HepG2 (cell line): Measurements from ENCODE around the gene ATF7IP. TPM values are rescaled to one million over a fixed set of nuclear protein-coding genes. Genes with fewer than 3 reads are reported as not detected.

Experiments used
- ATAC-seq: fragments of 200-7000 bp; cut with Tn5 transposase; 3 replicates; pipeline ENCODE4 v1.9.1; 2020; ENCODE audit warnings: mild to moderate bottlenecking, moderate library complexity
- BruUV-seq: library from RNA; stranded (reverse); fragments of 400-500 nt; replicated peaks from 2 replicates; lab custom pipeline; 2021; lab: Mats Ljungman, UMichigan
- CTCF ChIA-PET: fragments of 300-600 bp; formaldehyde crosslinking; extraction: SDS; loops from one replicate; lab custom pipeline; 2021; ENCODE audit warnings: low total read pairs, inconsistent platforms, low intra/inter-chr PET ratio; lab: Yijun Ruan, JAX
- POLR2A ChIA-PET: fragments of 350-600 bp; sonication (Branson Sonifier 250); formaldehyde crosslinking; loops from one replicate; lab custom pipeline; 2020; ENCODE audit warnings: antibody characterized with exemption, inconsistent platforms; lab: Yijun Ruan, JAX
- DNase-seq: peaks from one replicate; pipeline ENCODE4 v3.0.0-alpha.2; 2015; ENCODE audit warnings: low spot score
- FAIRE-seq: peaks from 3 replicates; lab custom pipeline; 2011; peaks lifted over from hg19 to GRCh38; lab: Jason Lieb, UNC
- H2AFZ ChIP-seq: one replicate; pipeline ENCODE4 v1.6.1; 2011; ENCODE audit warnings: low read length, inconsistent platforms
- H3K27ac ChIP-seq: fragments of 300-600 bp; 3 replicates; pipeline ENCODE4 v1.8.0; 2011; ENCODE audit warnings: mixed run types, mild to moderate bottlenecking, mixed read lengths, low read length, inconsistent platforms; ENCODE audit not compliant: insufficient read depth; ENCODE audit errors: extremely low read length
- H3K27me3 ChIP-seq, 2 experiments: fragments of 200-600 bp in 1 of 2; 2 replicates in 1 of 2; 3 replicates in 1 of 2; pipeline versions ENCODE4 v1.6.0 to v1.8.0; 2011; ENCODE audit warnings: low read length in 2 of 2, mild to moderate bottlenecking in 2 of 2, moderate library complexity in 2 of 2, inconsistent platforms in 1 of 2; ENCODE audit not compliant: insufficient read depth in 2 of 2, control insufficient read depth in 1 of 2
- H3K36me3 ChIP-seq, 2 experiments: fragments of 200-600 bp in 1 of 2; replicated peaks in 1 of 2; 2 replicates in 1 of 2; 3 replicates in 1 of 2; pipeline versions ENCODE4 v1.5.1 to v1.8.0; 2011; ENCODE audit warnings: low read length in 2 of 2, inconsistent platforms in 1 of 2; ENCODE audit not compliant: insufficient read depth in 2 of 2, control insufficient read depth in 1 of 2
- H3K4me1 ChIP-seq: 2 replicates; pipeline ENCODE4 v1.5.1; 2012; ENCODE audit warnings: low read length, inconsistent platforms; ENCODE audit not compliant: insufficient read depth
- H3K4me2 ChIP-seq: 2 replicates; pipeline ENCODE4 v1.6.0; 2011; ENCODE audit warnings: low read depth, low read length, inconsistent platforms
- H3K4me3 ChIP-seq, 3 experiments: fragments of 200-600 bp in 1 of 3; sonication (generic), shearing (Covaris generic) in 1 of 3; replicated peaks in 1 of 3; 2 replicates each; pipeline ENCODE4 v1.5.1; 2011 to 2016; ENCODE audit warnings: low read length in 3 of 3, inconsistent platforms in 2 of 3, low read depth in 2 of 3, mild to moderate bottlenecking in 2 of 3, control low read depth in 1 of 3, mixed read lengths in 1 of 3; ENCODE audit not compliant: insufficient read depth in 1 of 3
- H3K79me2 ChIP-seq: one replicate; pipeline ENCODE4 v1.6.1; 2011; ENCODE audit warnings: low read length, inconsistent platforms; ENCODE audit not compliant: insufficient read depth
- H3K9ac ChIP-seq: 2 replicates; pipeline ENCODE4 v1.6.0; 2011; ENCODE audit warnings: mild to moderate bottlenecking, low read depth, low read length, inconsistent platforms; ENCODE audit not compliant: insufficient read depth
- H3K9me3 ChIP-seq: 2 replicates; pipeline ENCODE4 v1.5.1; 2012; ENCODE audit warnings: mild to moderate bottlenecking, low read length
- H4K20me1 ChIP-seq: 2 replicates; pipeline ENCODE4 v1.6.0; 2011; ENCODE audit warnings: inconsistent platforms, mild to moderate bottlenecking, low read length, moderate library complexity; ENCODE audit not compliant: insufficient read depth
- CTCF ChIP-seq: sonication (generic); formaldehyde crosslinking; IDR thresholded peaks from 2 replicates; pipeline ENCODE4 v1.5.0; 2020; ENCODE audit warnings: mild to moderate bottlenecking, missing genetic modification reagents, moderate library complexity
- HMGXB4 ChIP-seq, 2 experiments: sonication (generic) in 1 of 2; formaldehyde crosslinking in 1 of 2; IDR thresholded peaks; 2 replicates each; pipeline versions ENCODE4 v1.4.0 to v1.6.1; 2018 to 2020; ENCODE audit warnings: missing genetic modification reagents in 2 of 2, borderline replicate concordance in 1 of 2, low read depth in 1 of 2, mild to moderate bottlenecking in 1 of 2, missing biosample characterization in 1 of 2
- IRF2 ChIP-seq: IDR thresholded peaks from 2 replicates; pipeline ENCODE4 v1.6.1; 2018; ENCODE audit warnings: missing genetic modification reagents, missing compliant biosample characterization
- MIXL1 ChIP-seq: IDR thresholded peaks from 2 replicates; pipeline ENCODE4 v1.6.1; 2016
- RAD21 ChIP-seq: fragments of 450-650 bp; formaldehyde crosslinking; IDR thresholded peaks from 2 replicates; pipeline ENCODE4 v1.5.0; 2020; ENCODE audit warnings: mild to moderate bottlenecking
- RBM39 ChIP-seq: fragments of 200-400 bp; formaldehyde crosslinking; IDR thresholded peaks from one replicate; pipeline ENCODE4 v1.6.1; 2018; ENCODE audit warnings: antibody characterized with exemption, mild to moderate bottlenecking, low read depth, low read length; ENCODE audit not compliant: poor library complexity, severe bottlenecking
- REXO4 ChIP-seq: sonication (generic); formaldehyde crosslinking; IDR thresholded peaks from 2 replicates; pipeline ENCODE4 v1.8.0; 2022; ENCODE audit warnings: missing genetic modification reagents, mild to moderate bottlenecking, borderline replicate concordance
- RORA ChIP-seq: sonication (generic); formaldehyde crosslinking; IDR thresholded peaks from 2 replicates; pipeline ENCODE4 v1.5.0; 2020; ENCODE audit warnings: mild to moderate bottlenecking, missing genetic modification reagents, moderate library complexity
- SKIL ChIP-seq: sonication (generic); formaldehyde crosslinking; IDR thresholded peaks from 2 replicates; pipeline ENCODE4 v1.8.0; 2022; ENCODE audit warnings: missing genetic modification reagents, mild to moderate bottlenecking, moderate library complexity, borderline replicate concordance
- SMC3 ChIP-seq: IDR thresholded peaks from 2 replicates; pipeline ENCODE4 v1.6.1; 2011; ENCODE audit warnings: low read length, improper control_type of control experiment
- STAG1 ChIP-seq: sonication (generic); formaldehyde crosslinking; IDR thresholded peaks from 2 replicates; pipeline ENCODE4 v1.4.0; 2020; ENCODE audit warnings: missing genetic modification reagents
- ZNF430 ChIP-seq: sonication (generic); formaldehyde crosslinking; IDR thresholded peaks from 2 replicates; pipeline ENCODE4 v1.9.0; 2021; ENCODE audit warnings: mild to moderate bottlenecking, missing genetic modification reagents
- WGBS: methylation state at CpG from one replicate; pipeline ENCODE4 v1.1.6; 2017; ENCODE audit warnings: low lambda C conversion rate; 5-methylcytosine and 5-hydroxymethylcytosine counted together
- in situ Hi-C: cut with HindIII; loops from 2 replicates; pipeline ENCODE4 v1.10.0; 2017; ENCODE audit warnings: low pct_unique_long_range_greater_than_20kb; ENCODE audit not compliant: extremely low pct_ligation_motif_present
- intact Hi-C: fragments of 100-400 bp; cut with micrococcal nuclease; formaldehyde crosslinking; loops from one replicate; pipeline ENCODE4 v1.10.0; 2022; ENCODE audit not compliant: unreplicated experiment
- polyA plus RNA-seq, 8 experiments: library from polyadenylated mRNA; depleted of rRNA in 3 of 8; stranded (reverse) in 7 of 8; unstranded in 1 of 8; fragments of >200 nt; fragmentation: Illumina TruSeq in 4 of 8; extraction: Trizol in 4 of 8; gene quantifications; 2 replicates each; pipeline versions ENCODE4 v1.2.1 to v1.2.3, GENCODE V29; 2011 to 2016; ENCODE audit warnings: low read depth in 4 of 8, missing spikeins in 1 of 8, mixed read lengths in 1 of 8; ENCODE audit not compliant: insufficient read depth in 1 of 8
- total RNA-seq, 5 experiments: library from RNA; depleted of rRNA; stranded (reverse); fragments of >200 nt; fragmentation: Illumina TruSeq; extraction: Trizol; gene quantifications; 2 replicates each; pipeline ENCODE4 v1.2.3, GENCODE V29; 2016; ENCODE audit warnings: low read depth in 1 of 5

The ATF7IP gene
- total and polyA plus RNA-seq, 2 of the 13 experiments (the other 11 are each of a cell fraction or from before 2014, with no cell fraction given) = 1.8 to 11.8 TPM

GRCh38 chr12:14454098-14454907 is 88.8 kb downstream of the ATF7IP start:
- Histone ChIP-seq H3K9ac (no peak overlapping the region), H3K4me2 (no peak overlapping the region), H2AFZ (no peak overlapping the region), H3K4me3 (no peak overlapping the region), H3K36me3 (peaks cover 0 to 1% of the 10 kb centered on the region in 2 experiments; a peak in 2 of 5 replicates)
- intact Hi-C loops = loop anchor here (1.0 to 5.0 kb wide), 3 partner anchors 196 to 267 kb away; no protein-coding TSS in a partner anchor
- in situ Hi-C loops = no loop called here
- BruUV-seq = no TSS peak
- WGBS = 29% methylated on average over 2 of the region's 2 CpGs
- FAIRE-seq (peak; percentile 42), ATAC-seq (peak; percentile 98), DNase-seq (peak; percentile 65)
- TF ChIP-seq IRF2 (CRISPR knock-in tag) = 0 out of 2 replicates have a peak, but pooled peaks have one; percentile 40
- 0 out of 2 replicates have a peak, but pooled peaks have one; percentile 21 for TF ChIP-seq MIXL1 (CRISPR knock-in tag)
- no peak for TF ChIP-seq ZNF430 (CRISPR knock-in tag)
- TF ChIP-seq RAD21 (CRISPR knock-in tag) = peak; percentile 78
- no peak for TF ChIP-seq RORA (CRISPR knock-in tag)
- TF ChIP-seq CTCF (CRISPR knock-in tag) = peak; percentile 70
- TF ChIP-seq SKIL (CRISPR knock-in tag) = no peak
- no peak for TF ChIP-seq RBM39
- TF ChIP-seq STAG1 = peak; percentile 87
- TF ChIP-seq REXO4 = no peak
- peak; percentile 96 for TF ChIP-seq SMC3
- peak in 1 of 2 experiments; percentile 57; a peak in 1 of 4 replicates for TF ChIP-seq HMGXB4 (CRISPR knock-in tag; IDR thresholded peaks at IDR 0.05; ENCODE audit: borderline replicate concordance in 1 of 2, low read depth in 1 of 2)
- TF ChIP-seq, all 625 proteins: peak for 7
- H3K4me1 ChIP-seq = no peaks in the 10 kb centered on the region
- H4K20me1 ChIP-seq = no peaks in the 10 kb centered on the region
- ChIA-PET POLR2A (no interaction called here), CTCF (interaction anchor here (0.6 to 3.3 kb wide), 5 partner anchors 197 to 268 kb away, joined by 3 to 45 read pairs (median 4); no protein-coding TSS in a partner anchor)
- H3K9me3 ChIP-seq = no peaks in the 10 kb centered on the region
- no peaks in the 10 kb centered on the region for H3K79me2 ChIP-seq
- no peaks in the 10 kb centered on the region for H3K27me3 ChIP-seq
- no peak overlapping the region for H3K27ac ChIP-seq
